B cell (primary cell): ENCODE measurements around the gene KEAP1.

Source experiments
- CTCF ChIP-seq: fragments of 200-600 bp; IDR thresholded peaks from one replicate; pipeline ENCODE4 v1.8.0; 2022; ENCODE audit warnings: antibody characterized with exemption, mild to moderate bottlenecking
- EZH2 ChIP-seq: IDR thresholded peaks from 2 replicates; pipeline ENCODE4 v1.6.1; 2012; ENCODE audit warnings: borderline replicate concordance, low read depth, mild to moderate bottlenecking, moderate library complexity, low read length; ENCODE audit not compliant: insufficient read depth, poor library complexity, severe bottlenecking

- TF ChIP-seq CTCF (no peak), EZH2 (no peak)
Measured at GRCh38 chr19:10519421-10519820, 16.3 kb upstream of the KEAP1 start.
